Measurements from ENCODE around the gene CNN2. TPM values are rescaled to one million over a fixed set of nuclear protein-coding genes. Genes with fewer than 3 reads are reported as not detected.

Gene CNN2
- total RNA-seq, 5 donors from 2014 or later (not counting 1 experiment from before 2014, with no cell fraction given) = 239 to 385 (median 314) TPM

DNA sequence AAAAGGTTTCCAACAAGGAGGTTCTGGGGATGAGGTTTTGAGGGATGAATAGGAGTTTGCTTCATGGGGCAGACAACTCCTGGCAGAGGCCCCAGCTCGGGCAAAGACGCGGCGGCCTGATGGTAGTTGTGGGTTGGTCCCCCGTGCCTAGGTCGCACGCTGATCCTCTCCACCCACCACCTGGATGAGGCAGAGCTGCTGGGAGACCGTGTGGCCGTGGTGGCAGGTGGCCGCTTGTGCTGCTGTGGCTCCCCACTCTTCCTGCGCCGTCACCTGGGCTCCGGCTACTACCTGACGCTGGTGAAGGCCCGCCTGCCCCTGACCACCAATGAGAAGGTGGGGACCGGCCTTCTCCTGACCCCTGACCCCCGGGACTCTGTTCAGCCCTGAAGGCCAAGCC lies 25.4 kb downstream of the CNN2 start:
- ATAC-seq (replicated peaks in 1 of 4) = no peak
- ChIA-PET CTCF (no interaction called here), POLR2A (interaction anchor here in 1 of 2 donors (0.6 kb wide), 1 partner anchor 19 kb away, joined by 3 read pairs; no protein-coding TSS in a partner anchor)
- Mint-ChIP-seq H3K4me1 (peaks cover 6 to 16% (median 7%) of the 10 kb centered on the region in 3 donors), H3K9me3 (no peaks in the 10 kb centered on the region), H3K27ac (peak overlapping the region; percentile 61 to 67), H3K27me3 (no peaks in the 10 kb centered on the region), H3K4me3 (no peak overlapping the region), H3K36me3 (peaks cover 18% of the 10 kb centered on the region)
- DNase-seq = no peak
- H3K36me3 ChIP-seq (ENCODE audit: control insufficient read depth in 2 of 2, extremely low read depth in 1 of 2, insufficient read depth in 1 of 2, low read length in 1 of 2) = peaks cover 25 to 32% of the 10 kb centered on the region in 2 donors
- no peaks in the 10 kb centered on the region for H3K27me3 ChIP-seq (replicated peaks in 1 of 2; ENCODE audit: control insufficient read depth in 2 of 2, extremely low read depth in 1 of 2, insufficient read depth in 2 of 2, low read length in 1 of 2)
- 47% methylated on average over 3 of the region's 17 CpGs for WGBS (ENCODE audit: insufficient coverage)
- H3K4me3 ChIP-seq (ENCODE audit: control insufficient read depth in 1 of 2, extremely low read depth in 1 of 2, low read length in 1 of 2) = no peak overlapping the region
- H3K27ac ChIP-seq (ENCODE audit: low read length) = no peak overlapping the region
- peaks cover 0 to 13% of the 10 kb centered on the region in 2 experiments for H3K4me1 ChIP-seq (ENCODE audit: control insufficient read depth in 1 of 2, extremely low read depth in 1 of 2, insufficient read depth in 2 of 2, low read length in 2 of 2)
- no peaks in the 10 kb centered on the region for H3K9me3 ChIP-seq

DNA sequence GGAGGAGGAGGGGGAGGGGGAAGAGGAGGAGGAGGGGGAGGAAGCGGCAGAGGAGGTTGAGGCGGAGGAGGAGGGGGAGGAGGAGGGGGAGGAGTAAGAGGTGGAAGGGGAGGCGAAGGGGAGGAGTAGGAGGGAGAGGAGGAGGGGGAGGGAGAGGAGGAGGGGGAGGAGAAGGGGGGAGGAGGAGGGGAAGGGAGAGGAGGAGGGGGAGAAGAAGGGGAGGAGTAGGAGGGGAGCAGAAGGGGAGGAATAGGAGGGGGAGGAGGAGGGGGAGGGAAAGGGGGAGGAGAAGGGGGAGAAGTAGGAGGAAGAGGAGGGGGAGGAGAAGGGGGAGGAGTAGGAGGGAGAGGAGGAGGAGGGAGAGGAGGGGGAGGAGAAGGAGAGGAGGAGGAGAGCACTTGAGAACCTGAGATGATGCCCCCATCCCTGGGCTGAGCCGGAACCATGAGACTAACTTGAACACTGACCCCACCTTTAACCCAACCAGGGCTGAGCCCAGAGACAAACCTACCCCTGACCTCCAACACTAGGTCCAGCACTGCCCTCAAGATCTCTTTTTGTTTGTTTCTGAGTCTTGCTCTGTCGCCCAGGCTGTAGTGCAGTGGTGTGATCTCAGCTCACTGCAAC lies 26.1 kb downstream of the CNN2 start:
- H3K27me3 Mint-ChIP-seq = no peaks in the 10 kb centered on the region
- peak overlapping the region; percentile 34 to 39 for H3K27ac Mint-ChIP-seq
- DNase-seq (no peak), ATAC-seq (replicated peaks in 1 of 4) (no peak)
- CTCF ChIA-PET = no interaction called here
- POLR2A ChIA-PET = no interaction called here
- peaks cover 25% of the 10 kb centered on the region for H3K36me3 Mint-ChIP-seq
- no peak overlapping the region for H3K4me3 Mint-ChIP-seq
- no peaks in the 10 kb centered on the region for H3K27me3 ChIP-seq (replicated peaks in 1 of 2; ENCODE audit: control insufficient read depth in 2 of 2, extremely low read depth in 1 of 2, insufficient read depth in 2 of 2, low read length in 1 of 2)
- H3K4me3 ChIP-seq (ENCODE audit: control insufficient read depth in 1 of 2, extremely low read depth in 1 of 2, low read length in 1 of 2) = no peak overlapping the region
- no peak overlapping the region for H3K27ac ChIP-seq (ENCODE audit: low read length)
- no CpG with 5 or more reads among the region's 5 CpGs for WGBS (ENCODE audit: insufficient coverage)
- peaks cover 0 to 13% of the 10 kb centered on the region in 2 experiments for H3K4me1 ChIP-seq (ENCODE audit: control insufficient read depth in 1 of 2, extremely low read depth in 1 of 2, insufficient read depth in 2 of 2, low read length in 2 of 2)
- no peaks in the 10 kb centered on the region for H3K9me3 ChIP-seq
- H3K36me3 ChIP-seq (ENCODE audit: control insufficient read depth in 2 of 2, extremely low read depth in 1 of 2, insufficient read depth in 1 of 2, low read length in 1 of 2) = peaks cover 18 to 28% of the 10 kb centered on the region in 2 donors
- no peaks in the 10 kb centered on the region for H3K9me3 Mint-ChIP-seq
- H3K4me1 Mint-ChIP-seq = peaks cover 13 to 22% (median 13%) of the 10 kb centered on the region in 3 donors

DNA sequence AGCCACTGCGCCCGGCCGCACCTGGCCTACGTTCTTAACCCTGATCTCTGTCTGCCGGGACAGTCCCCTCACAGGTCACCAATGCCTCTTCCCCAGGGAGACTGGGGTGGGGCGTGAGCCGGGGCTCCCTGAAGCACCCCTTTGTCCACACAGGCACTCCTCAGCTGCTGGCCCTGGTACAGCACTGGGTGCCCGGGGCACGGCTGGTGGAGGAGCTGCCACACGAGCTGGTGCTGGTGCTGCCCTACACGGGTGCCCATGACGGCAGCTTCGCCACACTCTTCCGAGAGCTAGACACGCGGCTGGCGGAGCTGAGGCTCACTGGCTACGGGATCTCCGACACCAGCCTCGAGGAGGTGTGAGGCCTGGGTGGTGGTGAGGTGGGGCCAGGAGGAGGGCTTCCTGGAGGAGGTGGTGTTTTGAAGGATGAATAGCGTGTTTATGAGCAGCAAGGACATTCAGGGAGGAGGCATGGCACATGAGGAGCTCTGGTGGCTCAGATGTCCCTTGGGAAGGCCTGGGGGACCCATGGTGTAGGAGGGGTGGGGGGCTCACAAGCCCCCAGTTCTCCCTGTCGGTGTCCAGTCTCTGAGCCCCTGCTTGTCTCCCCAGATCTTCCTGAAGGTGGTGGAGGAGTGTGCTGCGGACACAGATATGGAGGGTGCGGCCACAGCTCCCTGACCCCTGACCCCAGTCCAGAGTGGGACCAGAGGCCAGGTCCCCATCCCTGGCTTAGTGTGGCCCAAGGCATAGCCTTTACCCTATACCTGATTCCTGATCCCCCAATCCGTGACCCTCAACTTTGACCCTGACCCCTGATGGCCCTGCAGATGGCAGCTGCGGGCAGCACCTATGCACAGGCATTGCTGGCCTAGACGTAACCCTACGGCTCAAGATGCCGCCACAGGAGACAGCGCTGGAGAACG lies 27.0 kb downstream of the CNN2 start:
- Histone ChIP-seq H3K27ac (ENCODE audit: low read length) (no peak overlapping the region), H3K9me3 (no peaks in the 10 kb centered on the region), H3K27me3 (replicated peaks in 1 of 2; ENCODE audit: control insufficient read depth in 2 of 2, extremely low read depth in 1 of 2, insufficient read depth in 2 of 2, low read length in 1 of 2) (no peaks in the 10 kb centered on the region), H3K36me3 (ENCODE audit: control insufficient read depth in 2 of 2, extremely low read depth in 1 of 2, insufficient read depth in 1 of 2, low read length in 1 of 2) (peaks cover 17 to 24% of the 10 kb centered on the region in 2 donors), H3K4me1 (ENCODE audit: control insufficient read depth in 1 of 2, extremely low read depth in 1 of 2, insufficient read depth in 2 of 2, low read length in 2 of 2) (peaks cover 0 to 22% of the 10 kb centered on the region in 2 experiments), H3K4me3 (ENCODE audit: control insufficient read depth in 1 of 2, extremely low read depth in 1 of 2, low read length in 1 of 2) (no peak overlapping the region)
- ChIA-PET POLR2A (no interaction called here), CTCF (interaction anchor here in 1 of 2 donors (0.5 kb wide), 1 partner anchor 10 kb away, joined by 4 read pairs; no protein-coding TSS in a partner anchor)
- no peak for DNase-seq
- Mint-ChIP-seq H3K27me3 (no peaks in the 10 kb centered on the region), H3K4me1 (peaks cover 23 to 32% (median 23%) of the 10 kb centered on the region in 3 donors), H3K9me3 (no peaks in the 10 kb centered on the region), H3K27ac (peak overlapping the region; percentile 34 to 39), H3K4me3 (no peak overlapping the region), H3K36me3 (peaks cover 31% of the 10 kb centered on the region)
- ATAC-seq (replicated peaks in 1 of 4) = no peak
- WGBS (ENCODE audit: insufficient coverage) = 96% methylated on average over 30 of the region's 31 CpGs

DNA sequence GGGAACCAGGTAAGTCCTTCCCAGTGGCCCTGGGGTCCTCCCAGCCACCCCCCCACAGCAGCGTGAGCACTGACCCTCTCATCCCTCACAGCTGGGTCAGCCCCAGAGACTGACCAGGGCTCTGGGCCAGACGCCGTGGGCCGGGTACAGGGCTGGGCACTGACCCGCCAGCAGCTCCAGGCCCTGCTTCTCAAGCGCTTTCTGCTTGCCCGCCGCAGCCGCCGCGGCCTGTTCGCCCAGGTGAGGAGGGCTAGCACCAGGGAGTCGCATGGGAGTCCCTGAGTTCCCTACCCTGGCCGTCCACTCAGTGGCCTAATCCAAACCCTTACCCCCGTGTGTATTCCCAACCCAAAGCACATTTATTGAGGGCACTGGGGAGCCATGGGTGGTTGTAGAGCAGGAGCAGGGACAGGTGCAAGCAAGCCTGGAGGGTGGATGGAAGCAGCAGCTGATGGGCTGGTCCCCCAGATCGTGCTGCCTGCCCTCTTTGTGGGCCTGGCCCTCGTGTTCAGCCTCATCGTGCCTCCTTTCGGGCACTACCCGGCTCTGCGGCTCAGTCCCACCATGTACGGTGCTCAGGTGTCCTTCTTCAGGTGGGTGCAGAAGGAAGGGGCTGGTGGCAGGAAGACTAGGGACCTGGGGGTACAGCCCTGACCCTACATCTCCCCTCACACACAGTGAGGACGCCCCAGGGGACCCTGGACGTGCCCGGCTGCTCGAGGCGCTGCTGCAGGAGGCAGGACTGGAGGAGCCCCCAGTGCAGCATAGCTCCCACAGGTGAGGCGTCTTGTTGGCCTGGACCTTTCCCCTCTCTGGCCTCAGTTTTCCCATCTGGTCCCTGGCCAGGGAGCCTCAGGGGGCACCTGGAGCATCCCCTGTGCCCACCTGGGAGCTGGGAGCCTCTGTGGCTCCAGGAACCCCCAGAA lies 28.0 kb downstream of the CNN2 start:
- ChIA-PET POLR2A (no interaction called here), CTCF (no interaction called here)
- no peaks in the 10 kb centered on the region for H3K9me3 ChIP-seq
- WGBS (ENCODE audit: insufficient coverage) = 91% methylated on average over 12 of the region's 28 CpGs
- H3K4me1 ChIP-seq (ENCODE audit: control insufficient read depth in 1 of 2, extremely low read depth in 1 of 2, insufficient read depth in 2 of 2, low read length in 2 of 2) = peaks cover 0 to 27% of the 10 kb centered on the region in 2 experiments
- no peaks in the 10 kb centered on the region for H3K27me3 ChIP-seq (replicated peaks in 1 of 2; ENCODE audit: control insufficient read depth in 2 of 2, extremely low read depth in 1 of 2, insufficient read depth in 2 of 2, low read length in 1 of 2)
- no peak overlapping the region for H3K4me3 ChIP-seq (ENCODE audit: control insufficient read depth in 1 of 2, extremely low read depth in 1 of 2, low read length in 1 of 2)
- Mint-ChIP-seq H3K36me3 (peaks cover 33% of the 10 kb centered on the region), H3K9me3 (no peaks in the 10 kb centered on the region), H3K4me3 (no peak overlapping the region), H3K4me1 (peaks cover 23 to 34% (median 25%) of the 10 kb centered on the region in 3 donors), H3K27me3 (no peaks in the 10 kb centered on the region), H3K27ac (no peak overlapping the region)
- no peak for DNase-seq
- no peak for ATAC-seq (replicated peaks in 1 of 4)
- H3K27ac ChIP-seq (ENCODE audit: low read length) = no peak overlapping the region
- peaks cover 20 to 25% of the 10 kb centered on the region in 2 donors for H3K36me3 ChIP-seq (ENCODE audit: control insufficient read depth in 2 of 2, extremely low read depth in 1 of 2, insufficient read depth in 1 of 2, low read length in 1 of 2)

DNA sequence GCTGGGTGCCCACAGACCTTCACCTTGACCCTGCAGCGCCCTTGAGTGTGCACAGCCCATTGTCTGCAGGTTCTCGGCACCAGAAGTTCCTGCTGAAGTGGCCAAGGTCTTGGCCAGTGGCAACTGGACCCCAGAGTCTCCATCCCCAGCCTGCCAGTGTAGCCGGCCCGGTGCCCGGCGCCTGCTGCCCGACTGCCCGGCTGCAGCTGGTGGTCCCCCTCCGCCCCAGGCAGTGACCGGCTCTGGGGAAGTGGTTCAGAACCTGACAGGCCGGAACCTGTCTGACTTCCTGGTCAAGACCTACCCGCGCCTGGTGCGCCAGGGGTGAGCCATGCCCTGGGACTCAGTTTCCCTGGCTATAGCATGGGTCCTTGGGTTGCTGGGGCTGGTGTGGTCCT lies 28.6 kb downstream of the CNN2 start:
- Histone ChIP-seq H3K27me3 (replicated peaks in 1 of 2; ENCODE audit: control insufficient read depth in 2 of 2, extremely low read depth in 1 of 2, insufficient read depth in 2 of 2, low read length in 1 of 2) (no peaks in the 10 kb centered on the region), H3K36me3 (ENCODE audit: control insufficient read depth in 2 of 2, extremely low read depth in 1 of 2, insufficient read depth in 1 of 2, low read length in 1 of 2) (peaks cover 20 to 25% of the 10 kb centered on the region in 2 donors), H3K4me3 (ENCODE audit: control insufficient read depth in 1 of 2, extremely low read depth in 1 of 2, low read length in 1 of 2) (no peak overlapping the region), H3K27ac (ENCODE audit: low read length) (no peak overlapping the region), H3K4me1 (ENCODE audit: control insufficient read depth in 1 of 2, extremely low read depth in 1 of 2, insufficient read depth in 2 of 2, low read length in 2 of 2) (peaks cover 0 to 27% of the 10 kb centered on the region in 2 experiments), H3K9me3 (no peaks in the 10 kb centered on the region)
- ChIA-PET POLR2A (no interaction called here), CTCF (no interaction called here)
- Mint-ChIP-seq H3K27ac (no peak overlapping the region), H3K9me3 (no peaks in the 10 kb centered on the region), H3K4me1 (peaks cover 23 to 34% (median 25%) of the 10 kb centered on the region in 3 donors), H3K4me3 (no peak overlapping the region), H3K36me3 (peaks cover 33% of the 10 kb centered on the region), H3K27me3 (no peaks in the 10 kb centered on the region)
- DNase-seq (no peak), ATAC-seq (replicated peaks in 1 of 4) (no peak)
- 89% methylated on average over 13 of the region's 14 CpGs for WGBS (ENCODE audit: insufficient coverage)

Data from T-cell (primary cell).